H9 (cell line): ENCODE data around the gene EVI5L. TPM values are rescaled to one million over a fixed set of nuclear protein-coding genes. Genes with fewer than 3 reads are reported as not detected.

ENCODE experiments used
- DNase-seq: peaks from one replicate; pipeline ENCODE4 v3.0.0-alpha.2; 2017
- H2AFZ ChIP-seq: one replicate; pipeline ENCODE4 v1.6.1; 2013; ENCODE audit warnings: mild to moderate bottlenecking, low read length, control low read depth, moderate library complexity
- H2AK5ac ChIP-seq: 2 replicates; pipeline ENCODE4 v1.6.1; 2013; ENCODE audit warnings: low read length, control low read depth, mixed read lengths; ENCODE audit not compliant: insufficient read length
- H2BK120ac ChIP-seq: one replicate; pipeline ENCODE4 v1.6.1; 2013; ENCODE audit warnings: low read depth, mild to moderate bottlenecking, low read length, control low read depth, inconsistent platforms; ENCODE audit not compliant: poor library complexity, severe bottlenecking
- H2BK12ac ChIP-seq: 2 replicates; pipeline ENCODE4 v1.6.1; 2013; ENCODE audit warnings: low read length, control low read depth, mixed read lengths, low read depth; ENCODE audit not compliant: insufficient read length
- H2BK15ac ChIP-seq: 2 replicates; pipeline ENCODE4 v1.6.1; 2013; ENCODE audit warnings: low read depth, low read length, control low read depth
- H2BK20ac ChIP-seq: one replicate; pipeline ENCODE4 v1.6.1; 2013; ENCODE audit warnings: low read depth, mild to moderate bottlenecking, low read length, control low read depth, inconsistent platforms; ENCODE audit not compliant: poor library complexity, severe bottlenecking
- H2BK5ac ChIP-seq: 2 replicates; pipeline ENCODE4 v1.6.1; 2013; ENCODE audit warnings: low read length, control low read depth, mixed read lengths; ENCODE audit not compliant: insufficient read length
- H3K14ac ChIP-seq: 2 replicates; pipeline ENCODE4 v1.6.1; 2013; ENCODE audit warnings: low read length, control low read depth; ENCODE audit not compliant: insufficient read depth
- H3K18ac ChIP-seq: 2 replicates; pipeline ENCODE4 v1.6.1; 2013; ENCODE audit warnings: low read depth, mild to moderate bottlenecking, mixed read lengths, low read length, control low read depth; ENCODE audit not compliant: insufficient read length
- H3K23ac ChIP-seq: 2 replicates; pipeline ENCODE4 v1.6.1; 2013; ENCODE audit warnings: low read length, control low read depth, mixed read lengths, low read depth; ENCODE audit not compliant: insufficient read length
- H3K23me2 ChIP-seq: 2 replicates; pipeline ENCODE4 v1.6.1; 2013; ENCODE audit warnings: low read depth, mild to moderate bottlenecking, mixed read lengths, low read length, control low read depth; ENCODE audit not compliant: insufficient read length, poor library complexity, severe bottlenecking
- H3K27ac ChIP-seq: 2 replicates; pipeline ENCODE4 v1.5.1; 2013; ENCODE audit warnings: low read length, control low read depth, mixed read lengths, low read depth; ENCODE audit not compliant: insufficient read length
- H3K27me3 ChIP-seq: 2 replicates; pipeline ENCODE4 v1.6.1; 2013; ENCODE audit warnings: low read length, control low read depth, inconsistent platforms; ENCODE audit not compliant: insufficient read depth
- H3K4ac ChIP-seq: 2 replicates; pipeline ENCODE4 v1.6.1; 2013; ENCODE audit warnings: low read depth, mild to moderate bottlenecking, control low read depth, inconsistent platforms, low read length, moderate library complexity
- H3K4me1 ChIP-seq: 2 replicates; pipeline ENCODE4 v1.6.1; 2013; ENCODE audit warnings: low read length, control low read depth, inconsistent platforms; ENCODE audit not compliant: insufficient read depth
- H3K4me2 ChIP-seq: 2 replicates; pipeline ENCODE4 v1.6.1; 2013; ENCODE audit warnings: low read length, control low read depth, mixed read lengths; ENCODE audit not compliant: insufficient read length, insufficient read depth
- H3K56ac ChIP-seq: 2 replicates; pipeline ENCODE4 v1.6.1; 2013; ENCODE audit warnings: low read depth, mild to moderate bottlenecking, mixed read lengths, low read length, control low read depth; ENCODE audit not compliant: insufficient read length
- H3K79me1 ChIP-seq: 2 replicates; pipeline ENCODE4 v1.6.1; 2013; ENCODE audit warnings: low read depth, mild to moderate bottlenecking, moderate library complexity, low read length, control low read depth, inconsistent platforms; ENCODE audit not compliant: insufficient read depth, poor library complexity, severe bottlenecking
- H3K79me2 ChIP-seq: 2 replicates; pipeline ENCODE4 v1.6.1; 2013; ENCODE audit warnings: low read length, control low read depth, inconsistent platforms; ENCODE audit not compliant: insufficient read depth
- H3K9ac ChIP-seq: 2 replicates; pipeline ENCODE4 v1.6.1; 2013; ENCODE audit warnings: low read length, control low read depth, mixed read lengths; ENCODE audit not compliant: insufficient read length; ENCODE audit errors: extremely low read depth
- H3K9me3 ChIP-seq: one replicate; pipeline ENCODE4 v1.6.1; 2013; ENCODE audit warnings: low read depth, low read length, inconsistent platforms; ENCODE audit not compliant: control insufficient read depth
- H3T11ph ChIP-seq: one replicate; pipeline ENCODE4 v1.6.1; 2013; ENCODE audit warnings: mild to moderate bottlenecking, low read length, control low read depth, inconsistent platforms
- H4K20me1 ChIP-seq: one replicate; pipeline ENCODE4 v1.6.1; 2013; ENCODE audit not compliant: control insufficient read depth, insufficient read length, insufficient read depth
- H4K5ac ChIP-seq: 2 replicates; pipeline ENCODE4 v1.6.1; 2013; ENCODE audit warnings: low read depth, mild to moderate bottlenecking, mixed read lengths, low read length, control low read depth; ENCODE audit not compliant: insufficient read length
- H4K8ac ChIP-seq: replicated peaks from 2 replicates; pipeline ENCODE4 v1.6.1; 2013; ENCODE audit warnings: low read length, control low read depth, mixed read lengths, low read depth; ENCODE audit not compliant: insufficient read length
- H4K91ac ChIP-seq: 2 replicates; pipeline ENCODE4 v1.6.1; 2013; ENCODE audit warnings: low read depth, mild to moderate bottlenecking, moderate library complexity, mixed read lengths, low read length, control low read depth; ENCODE audit not compliant: insufficient read length
- H3K27ac Mint-ChIP-seq, 3 experiments: 2 replicates in 2 of 3; 3 replicates in 1 of 3; pipeline ENCODE4 v1.8.0; 2020 to 2021; ENCODE audit warnings: mixed read lengths in 3 of 3, mild to moderate bottlenecking in 1 of 3, moderate library complexity in 1 of 3
- H3K27me3 Mint-ChIP-seq: 2 replicates; pipeline ENCODE4 v1.8.0; 2021; ENCODE audit warnings: low read depth, mild to moderate bottlenecking, moderate library complexity, mixed read lengths
- H3K36me3 Mint-ChIP-seq, 3 experiments: 2 replicates in 2 of 3; 3 replicates in 1 of 3; pipeline ENCODE4 v1.8.0; 2020 to 2021; ENCODE audit warnings: low read depth in 3 of 3, mixed read lengths in 3 of 3; ENCODE audit not compliant: insufficient read depth in 1 of 3
- H3K4me1 Mint-ChIP-seq, 2 experiments: 2 replicates each; pipeline ENCODE4 v1.8.0; 2020; ENCODE audit warnings: mixed read lengths in 2 of 2
- H3K4me3 Mint-ChIP-seq, 2 experiments: 2 replicates in 1 of 2; 3 replicates in 1 of 2; pipeline ENCODE4 v1.8.0; 2020 to 2021; ENCODE audit warnings: mild to moderate bottlenecking in 2 of 2, mixed read lengths in 2 of 2, moderate library complexity in 1 of 2
- H3K9me3 Mint-ChIP-seq, 2 experiments: 2 replicates in 1 of 2; 3 replicates in 1 of 2; pipeline ENCODE4 v1.8.0; 2020; ENCODE audit warnings: mild to moderate bottlenecking in 2 of 2, mixed read lengths in 2 of 2, moderate library complexity in 1 of 2
- CTCF ChIP-seq: fragments of 200-600 bp; sonication (generic); conservative IDR thresholded peaks from 3 replicates; pipeline ENCODE4 v1.8.0; 2021; ENCODE audit warnings: antibody characterized with exemption, mild to moderate bottlenecking
- WGBS: extraction: QIAGEN DNeasy Blood & Tissue Kit; methylation state at CpG from one replicate; pipeline ENCODE4 v1.1.7; 2013; ENCODE audit warnings: missing lambda C conversion rate, low lambda C conversion rate, mixed read lengths; ENCODE audit not compliant: insufficient read length; ENCODE audit errors: extremely low coverage; 5-methylcytosine and 5-hydroxymethylcytosine counted together
- total RNA-seq: library from RNA; stranded (reverse); gene quantifications from 2 replicates; pipeline ENCODE4 v1.2.1, GENCODE V29; 2021

The EVI5L gene
- total RNA-seq, 1 experiment from 2014 or later, result 7.1 TPM

DNA sequence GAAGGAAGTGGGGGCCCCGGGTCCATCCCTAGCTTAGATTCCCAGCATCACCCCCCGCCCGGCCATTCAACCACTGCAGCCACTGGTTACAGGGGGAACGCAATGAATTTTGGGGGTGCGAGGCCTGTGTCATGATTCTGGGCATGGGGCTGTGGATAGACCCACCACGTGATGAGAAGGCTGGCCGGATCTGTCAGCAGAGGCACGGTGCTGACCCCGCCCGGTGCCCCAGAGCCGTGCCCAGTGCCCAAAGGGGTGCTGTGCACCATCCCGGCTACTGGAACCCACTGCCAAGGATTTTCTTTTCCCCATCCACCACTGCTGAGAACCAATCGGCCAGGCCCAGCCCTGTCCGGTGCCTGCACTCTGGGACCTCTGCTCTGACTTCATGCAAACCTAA is 39.6 kb upstream of the EVI5L start:
- Histone ChIP-seq H3K4ac (no peak overlapping the region), H3K4me2 (no peak overlapping the region), H3K9me3 (no peaks in the 10 kb centered on the region), H3K79me2 (no peaks in the 10 kb centered on the region), H4K20me1 (no peaks in the 10 kb centered on the region), H3T11ph (no peak overlapping the region), H3K9ac (no peak overlapping the region), H2BK15ac (no peak overlapping the region), H2AK5ac (no peak overlapping the region), H2BK120ac (no peak overlapping the region), H3K23ac (no peak overlapping the region), H2BK12ac (no peak overlapping the region), H4K5ac (no peak overlapping the region), H2BK20ac (no peak overlapping the region), H3K79me1 (no peaks in the 10 kb centered on the region), H2BK5ac (no peak overlapping the region), H3K14ac (no peak overlapping the region), H4K91ac (no peak overlapping the region), H3K4me1 (no peaks in the 10 kb centered on the region; the same call in 1 of the 2 replicates), H3K18ac (no peak overlapping the region), H3K27ac (no peak overlapping the region), H2AFZ (no peak overlapping the region), H3K56ac (no peak overlapping the region), H4K8ac (no peak overlapping the region), H3K27me3 (peaks cover 14% of the 10 kb centered on the region; the same call in 1 of the 2 replicates), H3K23me2 (peaks cover 19% of the 10 kb centered on the region)
- Mint-ChIP-seq H3K27ac (no peak overlapping the region), H3K4me1 (peaks cover 9 to 20% of the 10 kb centered on the region in 2 experiments), H3K27me3 (peaks cover 70% of the 10 kb centered on the region), H3K9me3 (peaks cover 3 to 4% of the 10 kb centered on the region in 2 experiments; a peak in 3 of 5 replicates), H3K4me3 (peak overlapping the region in 1 of 2 experiments; percentile 53; a peak in 2 of 5 replicates), H3K36me3 (no peaks in the 10 kb centered on the region; a peak in 1 of 7 replicates)
- TF ChIP-seq CTCF, result no peak
- WGBS, result no CpG with 5 or more reads among the region's 14 CpGs
- DNase-seq, result no peak
